ENCODE measurements around the gene CCDC175. TPM values are rescaled to one million over a fixed set of nuclear protein-coding genes. Genes with fewer than 3 reads are reported as not detected.

CCDC175 gene
- total and polyA plus RNA-seq, 10 of the 15 experiments (the other 5 are each of a cell fraction or from before 2014, with no cell fraction given): not detected

DNA sequence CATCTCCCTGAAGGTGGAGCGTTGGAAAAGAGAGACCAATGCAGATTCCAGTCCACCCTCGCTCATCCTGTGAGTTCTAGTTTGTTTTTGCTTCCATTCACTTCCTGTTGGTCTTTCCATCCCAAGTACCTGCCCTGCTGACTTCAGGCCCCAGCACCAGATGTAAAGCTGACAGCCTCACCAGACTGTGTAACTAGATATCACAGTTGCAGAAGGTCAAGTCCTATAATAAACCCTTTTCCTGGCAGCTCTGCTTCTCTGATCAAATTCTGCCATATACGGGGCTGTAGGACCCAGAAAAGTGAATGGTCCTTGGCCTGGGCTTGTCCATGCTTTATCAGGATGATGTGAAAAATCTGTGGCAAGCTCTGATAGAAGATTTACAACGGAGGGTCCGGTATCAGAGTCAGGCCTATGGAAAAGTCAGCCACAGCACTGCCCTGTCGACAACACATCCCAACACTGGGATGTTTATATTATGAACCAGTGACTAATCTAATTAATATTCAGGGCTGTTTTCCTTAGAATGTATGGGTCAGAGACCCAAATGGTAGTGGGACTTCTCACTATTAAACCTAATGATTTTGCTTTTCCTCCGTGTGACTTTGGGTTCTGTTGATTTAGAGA, 42.1 kb downstream of the CCDC175 start:
- H3K79me2 ChIP-seq (ENCODE audit: control insufficient read depth, insufficient read depth, low read length): no peaks in the 10 kb centered on the region
- H3K36me3 ChIP-seq (ENCODE audit: control insufficient read depth in 2 of 2, insufficient read depth in 2 of 2, low read length in 1 of 2): no peaks in the 10 kb centered on the region
- POLR2A ChIA-PET: no interaction called here
- no peak for FAIRE-seq
- SMC1A ChIA-PET (ENCODE audit: uncharacterized antibody, unreplicated experiment): no interaction called here
- WGBS (ENCODE audit: insufficient coverage, insufficient replicate concordance, low lambda C conversion rate, missing lambda C conversion rate): 22% methylated on average over 7 of the region's 7 CpGs
- no peaks in the 10 kb centered on the region for H4K20me1 ChIP-seq (ENCODE audit: control insufficient read depth, insufficient read depth)
- no peak for DNase-seq (ENCODE audit: low read depth, low spot score)
- H3K9me3 ChIP-seq (replicated peaks; ENCODE audit: control insufficient read depth, insufficient read depth, low read length): no peaks in the 10 kb centered on the region
- BruUV-seq (replicated peaks): no TSS peak
- H2AFZ ChIP-seq (ENCODE audit: control insufficient read depth, low read depth, low read length): no peak overlapping the region
- CTCF ChIA-PET: no interaction called here
- no peak for TF ChIP-seq SMAD5 (IDR thresholded peaks at IDR 0.05; ENCODE audit: low read depth)
- TF ChIP-seq MEF2B (IDR thresholded peaks at IDR 0.05; ENCODE audit: partially characterized antibody, poor library complexity, severe bottlenecking): no peak
- TF ChIP-seq TCF7 (IDR thresholded peaks at IDR 0.05; ENCODE audit: borderline replicate concordance): no peak
- ATAC-seq: no peak
- H3K4me1 ChIP-seq (ENCODE audit: control insufficient read depth, insufficient read depth, low read length): no peaks in the 10 kb centered on the region
- H3K4me3 ChIP-seq: no peak overlapping the region
- in situ Hi-C loops (cut with MboI) (no loop called here), intact Hi-C loops (cut with micrococcal nuclease; ENCODE audit: unreplicated experiment) (no loop called here)
- no peak overlapping the region for H3K27ac ChIP-seq (ENCODE audit: control insufficient read depth, insufficient read depth)
- H3K4me2 ChIP-seq (ENCODE audit: control insufficient read depth, insufficient read depth): no peak overlapping the region
- RAD21 ChIA-PET (ENCODE audit: unreplicated experiment): no interaction called here
- H3K9ac ChIP-seq (ENCODE audit: control insufficient read depth, insufficient read depth, low read length): no peak overlapping the region
- no peaks in the 10 kb centered on the region; a peak in 2 of 4 replicates for H3K27me3 ChIP-seq (replicated peaks in 1 of 2; ENCODE audit: control insufficient read depth in 2 of 2, insufficient read depth in 2 of 2, low read length in 1 of 2)

GRCh38 chr14:59532419-59532818, 44.2 kb downstream of the CCDC175 start:
- no peak for DNase-seq (ENCODE audit: low read depth, low spot score)
- no peak overlapping the region for H3K4me2 ChIP-seq (ENCODE audit: control insufficient read depth, insufficient read depth)
- no peaks in the 10 kb centered on the region for H4K20me1 ChIP-seq (ENCODE audit: control insufficient read depth, insufficient read depth)
- CTCF ChIA-PET: no interaction called here
- intact Hi-C loops (cut with micrococcal nuclease; ENCODE audit: unreplicated experiment): no loop called here
- WGBS (ENCODE audit: insufficient coverage, insufficient replicate concordance, low lambda C conversion rate, missing lambda C conversion rate): 67% methylated on average over 1 of the region's 1 CpG
- no peaks in the 10 kb centered on the region for H3K36me3 ChIP-seq (ENCODE audit: control insufficient read depth in 2 of 2, insufficient read depth in 2 of 2, low read length in 1 of 2)
- no peak overlapping the region for H3K9ac ChIP-seq (ENCODE audit: control insufficient read depth, insufficient read depth, low read length)
- RAD21 ChIA-PET (ENCODE audit: unreplicated experiment): no interaction called here
- TF ChIP-seq MTA2 (IDR thresholded peaks at IDR 0.05; ENCODE audit: low read depth) (no peak), RUNX3 (IDR thresholded peaks at IDR 0.05; ENCODE audit: low read length) (no peak), NBN (IDR thresholded peaks at IDR 0.05) (no peak), KDM1A (IDR thresholded peaks at IDR 0.05; ENCODE audit: borderline replicate concordance) (no peak), KLF5 (IDR thresholded peaks at IDR 0.05; ENCODE audit: partially characterized antibody) (no peak), RCOR1 (conservative IDR thresholded peaks at IDR 0.05; ENCODE audit: low read depth, low read length) (no peak)
- TF ChIP-seq, protein P1, sequence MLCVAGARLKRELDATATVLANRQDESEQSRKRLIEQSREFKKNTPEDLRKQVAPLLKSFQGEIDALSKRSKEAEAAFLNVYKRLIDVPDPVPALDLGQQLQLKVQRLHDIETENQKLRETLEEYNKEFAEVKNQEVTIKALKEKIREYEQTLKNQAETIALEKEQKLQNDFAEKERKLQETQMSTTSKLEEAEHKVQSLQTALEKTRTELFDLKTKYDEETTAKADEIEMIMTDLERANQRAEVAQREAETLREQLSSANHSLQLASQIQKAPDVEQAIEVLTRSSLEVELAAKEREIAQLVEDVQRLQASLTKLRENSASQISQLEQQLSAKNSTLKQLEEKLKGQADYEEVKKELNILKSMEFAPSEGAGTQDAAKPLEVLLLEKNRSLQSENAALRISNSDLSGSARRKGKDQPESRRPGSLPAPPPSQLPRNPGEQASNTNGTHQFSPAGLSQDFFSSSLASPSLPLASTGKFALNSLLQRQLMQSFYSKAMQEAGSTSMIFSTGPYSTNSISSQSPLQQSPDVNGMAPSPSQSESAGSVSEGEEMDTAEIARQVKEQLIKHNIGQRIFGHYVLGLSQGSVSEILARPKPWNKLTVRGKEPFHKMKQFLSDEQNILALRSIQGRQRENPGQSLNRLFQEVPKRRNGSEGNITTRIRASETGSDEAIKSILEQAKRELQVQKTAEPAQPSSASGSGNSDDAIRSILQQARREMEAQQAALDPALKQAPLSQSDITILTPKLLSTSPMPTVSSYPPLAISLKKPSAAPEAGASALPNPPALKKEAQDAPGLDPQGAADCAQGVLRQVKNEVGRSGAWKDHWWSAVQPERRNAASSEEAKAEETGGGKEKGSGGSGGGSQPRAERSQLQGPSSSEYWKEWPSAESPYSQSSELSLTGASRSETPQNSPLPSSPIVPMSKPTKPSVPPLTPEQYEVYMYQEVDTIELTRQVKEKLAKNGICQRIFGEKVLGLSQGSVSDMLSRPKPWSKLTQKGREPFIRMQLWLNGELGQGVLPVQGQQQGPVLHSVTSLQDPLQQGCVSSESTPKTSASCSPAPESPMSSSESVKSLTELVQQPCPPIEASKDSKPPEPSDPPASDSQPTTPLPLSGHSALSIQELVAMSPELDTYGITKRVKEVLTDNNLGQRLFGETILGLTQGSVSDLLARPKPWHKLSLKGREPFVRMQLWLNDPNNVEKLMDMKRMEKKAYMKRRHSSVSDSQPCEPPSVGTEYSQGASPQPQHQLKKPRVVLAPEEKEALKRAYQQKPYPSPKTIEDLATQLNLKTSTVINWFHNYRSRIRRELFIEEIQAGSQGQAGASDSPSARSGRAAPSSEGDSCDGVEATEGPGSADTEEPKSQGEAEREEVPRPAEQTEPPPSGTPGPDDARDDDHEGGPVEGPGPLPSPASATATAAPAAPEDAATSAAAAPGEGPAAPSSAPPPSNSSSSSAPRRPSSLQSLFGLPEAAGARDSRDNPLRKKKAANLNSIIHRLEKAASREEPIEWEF (IDR thresholded peaks at IDR 0.05; ENCODE audit: insufficient replicate concordance, low read depth, low read length): no peak
- ATAC-seq: no peak
- no peaks in the 10 kb centered on the region for H3K79me2 ChIP-seq (ENCODE audit: control insufficient read depth, insufficient read depth, low read length)
- no TSS peak for BruUV-seq (replicated peaks)
- H3K4me1 ChIP-seq (ENCODE audit: control insufficient read depth, insufficient read depth, low read length): no peaks in the 10 kb centered on the region
- SMC1A ChIA-PET (ENCODE audit: uncharacterized antibody, unreplicated experiment): no interaction called here
- no peaks in the 10 kb centered on the region for H3K9me3 ChIP-seq (replicated peaks; ENCODE audit: control insufficient read depth, insufficient read depth, low read length)
- no peak for FAIRE-seq
- POLR2A ChIA-PET: no interaction called here
- no peak overlapping the region for H3K4me3 ChIP-seq
- in situ Hi-C loops (cut with MboI): no loop called here
- H3K27ac ChIP-seq (ENCODE audit: control insufficient read depth, insufficient read depth): no peak overlapping the region
- no peaks in the 10 kb centered on the region; a peak in 2 of 4 replicates for H3K27me3 ChIP-seq (replicated peaks in 1 of 2; ENCODE audit: control insufficient read depth in 2 of 2, insufficient read depth in 2 of 2, low read length in 1 of 2)
- no peak overlapping the region for H2AFZ ChIP-seq (ENCODE audit: control insufficient read depth, low read depth, low read length)

Measured in GM12878 (cell line).